ENCODE measurements around the gene SEC16A. TPM values are rescaled to one million over a fixed set of nuclear protein-coding genes. Genes with fewer than 3 reads are reported as not detected.
A peak's percentile ranks its signal among the peaks of the same experiment; 100 is the strongest.

The SEC16A gene
- total and polyA plus RNA-seq, 5 donors from 2014 or later, result 17.7 to 74.4 (median 21.3) TPM

DNA sequence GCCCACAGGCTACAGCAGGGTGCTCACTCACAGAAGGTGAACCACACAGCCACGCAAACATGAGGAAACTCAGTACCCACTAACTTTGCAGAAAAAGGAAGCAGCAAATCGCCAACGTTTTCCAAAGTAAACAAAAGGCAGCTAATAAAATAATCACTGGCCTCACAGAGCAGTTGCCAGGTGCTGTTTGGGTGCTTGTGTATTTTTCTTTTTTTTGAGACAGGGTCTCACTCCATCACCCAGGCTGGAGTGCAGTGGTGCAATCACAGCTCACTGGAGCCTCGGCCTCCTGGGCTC lies 86.7 kb downstream of the SEC16A start:
- no peak overlapping the region for H3K4me3 ChIP-seq (ENCODE audit: low read depth, low read length)
- DNase-seq (no peak), ATAC-seq (ENCODE audit: low read depth in 2 of 2) (no peak)
- Mint-ChIP-seq H3K4me1 (peaks cover 0 to 25% (median 10%) of the 10 kb centered on the region in 4 donors), H3K9me3 (no peaks in the 10 kb centered on the region), H3K27ac (no peak overlapping the region), H3K27me3 (no peaks in the 10 kb centered on the region), H3K36me3 (peaks cover 7% of the 10 kb centered on the region), H3K4me3 (peak overlapping the region in 1 of 4 donors; percentile 32)
- peaks cover 20% of the 10 kb centered on the region for H3K4me1 ChIP-seq (ENCODE audit: control insufficient read depth, insufficient read depth, low read length, poor library complexity, severe bottlenecking)
- H3K27me3 ChIP-seq (ENCODE audit: control insufficient read depth, insufficient read depth, low read length), result no peaks in the 10 kb centered on the region
- no peaks in the 10 kb centered on the region for H3K9me3 ChIP-seq (ENCODE audit: control insufficient read depth in 2 of 2, low read length in 2 of 2)
- peaks cover 46% of the 10 kb centered on the region for H3K36me3 ChIP-seq (ENCODE audit: control insufficient read depth, insufficient read depth, low read length)
- H3K27ac ChIP-seq (ENCODE audit: insufficient read depth, low read length, poor library complexity, severe bottlenecking), result no peak overlapping the region

GRCh38 chr9:136395345-136396218 lies 87.3 kb downstream of the SEC16A start:
- peaks cover 0 to 24% (median 10%) of the 10 kb centered on the region in 4 donors for H3K4me1 Mint-ChIP-seq
- H3K27me3 Mint-ChIP-seq, result no peaks in the 10 kb centered on the region
- Histone ChIP-seq H3K27ac (ENCODE audit: insufficient read depth, low read length, poor library complexity, severe bottlenecking) (no peak overlapping the region), H3K36me3 (ENCODE audit: control insufficient read depth, insufficient read depth, low read length) (peaks cover 48% of the 10 kb centered on the region), H3K27me3 (ENCODE audit: control insufficient read depth, insufficient read depth, low read length) (no peaks in the 10 kb centered on the region), H3K9me3 (ENCODE audit: control insufficient read depth in 2 of 2, low read length in 2 of 2) (no peaks in the 10 kb centered on the region), H3K4me3 (ENCODE audit: low read depth, low read length) (no peak overlapping the region), H3K4me1 (ENCODE audit: control insufficient read depth, insufficient read depth, low read length, poor library complexity, severe bottlenecking) (peaks cover 18% of the 10 kb centered on the region)
- no peak for ATAC-seq (ENCODE audit: low read depth in 2 of 2)
- peak overlapping the region in 1 of 3 donors; percentile 52 for H3K27ac Mint-ChIP-seq
- peak overlapping the region in 2 of 4 donors; percentile 32 to 57 for H3K4me3 Mint-ChIP-seq
- no peak for DNase-seq
- H3K36me3 Mint-ChIP-seq, result peaks cover 9% of the 10 kb centered on the region
- no peaks in the 10 kb centered on the region for H3K9me3 Mint-ChIP-seq

DNA sequence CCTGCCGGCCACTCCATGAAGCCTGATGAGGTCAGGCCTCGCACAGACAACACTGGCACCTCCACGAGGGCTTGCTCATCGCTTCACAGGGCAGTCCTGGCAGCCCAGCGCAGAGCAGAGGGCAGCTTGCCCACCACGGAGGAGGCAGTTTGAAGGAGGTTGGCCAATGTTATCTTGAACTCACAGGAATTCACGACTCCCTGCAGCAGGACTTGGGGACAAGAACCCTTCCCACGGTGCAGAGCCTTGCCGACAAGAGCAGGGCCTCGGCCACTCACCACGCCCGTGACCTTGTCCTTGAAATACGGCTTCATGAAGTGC lies 87.9 kb downstream of the SEC16A start:
- no peak for ATAC-seq (ENCODE audit: low read depth in 2 of 2)
- no peak overlapping the region for H3K27ac ChIP-seq (ENCODE audit: insufficient read depth, low read length, poor library complexity, severe bottlenecking)
- no peak for DNase-seq
- Mint-ChIP-seq H3K4me3 (peak overlapping the region in 1 of 4 donors; percentile 57), H3K4me1 (peaks cover 0 to 20% (median 10%) of the 10 kb centered on the region in 4 donors), H3K27me3 (no peaks in the 10 kb centered on the region), H3K36me3 (peaks cover 10% of the 10 kb centered on the region), H3K27ac (peak overlapping the region in 1 of 3 donors; percentile 52), H3K9me3 (no peaks in the 10 kb centered on the region)
- no peaks in the 10 kb centered on the region for H3K9me3 ChIP-seq (ENCODE audit: control insufficient read depth in 2 of 2, low read length in 2 of 2)
- no peaks in the 10 kb centered on the region for H3K27me3 ChIP-seq (ENCODE audit: control insufficient read depth, insufficient read depth, low read length)
- peaks cover 13% of the 10 kb centered on the region for H3K4me1 ChIP-seq (ENCODE audit: control insufficient read depth, insufficient read depth, low read length, poor library complexity, severe bottlenecking)
- no peak overlapping the region for H3K4me3 ChIP-seq (ENCODE audit: low read depth, low read length)
- peaks cover 50% of the 10 kb centered on the region for H3K36me3 ChIP-seq (ENCODE audit: control insufficient read depth, insufficient read depth, low read length)

DNA sequence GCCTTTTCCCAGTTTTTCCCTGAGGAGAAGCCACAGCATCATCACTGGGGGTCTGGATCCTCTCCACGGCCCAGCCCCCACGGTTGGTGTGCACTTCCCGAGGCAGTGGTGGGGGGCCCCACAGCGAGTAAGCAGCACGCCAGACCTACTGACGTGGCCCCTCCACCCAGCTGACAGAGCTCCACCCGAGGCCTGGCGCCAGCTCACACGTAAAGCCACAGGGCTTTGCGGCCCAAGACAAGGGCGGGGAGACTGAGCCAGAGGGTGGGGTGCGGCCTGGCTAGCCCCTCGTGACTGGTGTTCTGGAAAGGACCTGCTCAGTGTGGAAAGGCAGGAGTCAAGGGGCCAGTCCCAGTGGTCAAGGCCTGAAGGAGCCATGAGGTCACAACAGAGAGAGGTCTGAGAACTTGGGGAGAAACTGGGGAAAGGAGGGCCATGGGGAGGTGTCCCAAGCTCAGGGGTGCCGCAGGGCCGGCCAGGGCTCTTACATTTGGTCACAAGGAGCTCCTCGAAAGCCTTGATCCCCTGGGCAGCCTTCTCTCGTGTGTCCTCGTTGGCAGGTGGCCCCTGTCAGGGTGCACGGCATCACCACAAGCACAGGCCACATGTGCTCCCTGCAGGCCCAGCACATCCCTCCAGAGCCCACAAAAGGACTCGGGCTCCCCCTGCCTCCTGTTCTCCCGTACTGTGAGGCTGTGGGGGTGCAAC lies 88.4 kb downstream of the SEC16A start:
- Histone ChIP-seq H3K27me3 (ENCODE audit: control insufficient read depth, insufficient read depth, low read length) (no peaks in the 10 kb centered on the region), H3K9me3 (ENCODE audit: control insufficient read depth in 2 of 2, low read length in 2 of 2) (no peaks in the 10 kb centered on the region), H3K4me1 (ENCODE audit: control insufficient read depth, insufficient read depth, low read length, poor library complexity, severe bottlenecking) (peaks cover 11% of the 10 kb centered on the region), H3K36me3 (ENCODE audit: control insufficient read depth, insufficient read depth, low read length) (peaks cover 53% of the 10 kb centered on the region), H3K4me3 (ENCODE audit: low read depth, low read length) (no peak overlapping the region), H3K27ac (ENCODE audit: insufficient read depth, low read length, poor library complexity, severe bottlenecking) (no peak overlapping the region)
- H3K27me3 Mint-ChIP-seq, result no peaks in the 10 kb centered on the region
- H3K4me3 Mint-ChIP-seq, result no peak overlapping the region
- no peak for ATAC-seq (ENCODE audit: low read depth in 2 of 2)
- peaks cover 0 to 20% (median 10%) of the 10 kb centered on the region in 4 donors for H3K4me1 Mint-ChIP-seq
- H3K36me3 Mint-ChIP-seq, result peaks cover 13% of the 10 kb centered on the region
- H3K9me3 Mint-ChIP-seq, result no peaks in the 10 kb centered on the region
- H3K27ac Mint-ChIP-seq, result no peak overlapping the region
- no peak for DNase-seq

GRCh38 chr9:136393531-136393930 lies 89.3 kb downstream of the SEC16A start:
- no peak overlapping the region for H3K27ac Mint-ChIP-seq
- peaks cover 14% of the 10 kb centered on the region for H3K36me3 Mint-ChIP-seq
- peaks cover 0 to 11% (median 2%) of the 10 kb centered on the region in 4 donors for H3K4me1 Mint-ChIP-seq
- Histone ChIP-seq H3K27ac (ENCODE audit: insufficient read depth, low read length, poor library complexity, severe bottlenecking) (no peak overlapping the region), H3K27me3 (ENCODE audit: control insufficient read depth, insufficient read depth, low read length) (no peaks in the 10 kb centered on the region), H3K4me3 (ENCODE audit: low read depth, low read length) (no peak overlapping the region), H3K4me1 (ENCODE audit: control insufficient read depth, insufficient read depth, low read length, poor library complexity, severe bottlenecking) (peaks cover 2% of the 10 kb centered on the region), H3K36me3 (ENCODE audit: control insufficient read depth, insufficient read depth, low read length) (peaks cover 56% of the 10 kb centered on the region), H3K9me3 (ENCODE audit: control insufficient read depth in 2 of 2, low read length in 2 of 2) (no peaks in the 10 kb centered on the region)
- no peaks in the 10 kb centered on the region for H3K9me3 Mint-ChIP-seq
- H3K27me3 Mint-ChIP-seq, result no peaks in the 10 kb centered on the region
- no peak for DNase-seq
- ATAC-seq (ENCODE audit: low read depth in 2 of 2), result no peak
- H3K4me3 Mint-ChIP-seq, result no peak overlapping the region

GRCh38 chr9:136392538-136393449 lies 90.0 kb downstream of the SEC16A start:
- no peaks in the 10 kb centered on the region for H3K9me3 ChIP-seq (ENCODE audit: control insufficient read depth in 2 of 2, low read length in 2 of 2)
- Mint-ChIP-seq H3K36me3 (peaks cover 16% of the 10 kb centered on the region), H3K27me3 (no peaks in the 10 kb centered on the region)

DNA sequence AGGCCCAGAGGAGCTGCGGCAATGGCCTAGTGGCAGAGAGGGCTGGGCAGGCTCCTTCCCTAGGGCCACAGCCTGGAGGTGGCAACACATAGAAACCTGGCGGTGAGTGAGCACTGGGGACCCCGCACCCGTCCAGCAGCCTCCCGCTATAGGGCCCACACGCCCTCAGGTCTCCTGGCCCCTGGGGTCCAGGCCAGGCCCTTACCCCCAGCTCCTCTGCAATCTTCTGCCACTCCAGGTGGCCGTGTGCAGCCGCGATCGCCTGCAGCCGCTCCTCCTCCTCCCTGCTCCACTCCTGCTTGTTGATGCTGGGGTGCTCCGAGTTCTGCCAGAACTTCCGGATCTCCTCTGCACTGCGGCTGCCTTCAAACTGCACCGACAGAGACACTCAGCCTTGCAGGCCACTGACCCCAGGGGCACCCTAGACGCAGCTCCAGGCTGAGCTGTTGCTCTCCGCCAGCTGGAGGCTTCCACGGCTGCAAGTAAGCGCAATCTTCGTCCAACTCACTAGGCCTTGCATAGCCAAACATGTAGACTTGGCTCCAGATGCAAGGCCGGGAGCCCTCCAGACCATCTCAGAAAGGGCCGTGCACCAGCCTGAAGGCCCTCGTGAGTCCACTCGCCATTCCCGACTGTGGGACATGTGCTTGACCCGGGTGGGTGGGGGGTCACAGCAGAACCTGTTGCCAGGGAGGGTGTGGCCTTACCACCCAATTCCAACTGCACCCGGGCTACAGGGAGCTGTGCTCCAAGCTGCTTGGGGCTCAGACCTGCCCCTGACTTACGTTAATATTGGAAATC lies 90.9 kb downstream of the SEC16A start:
- Histone ChIP-seq H3K27me3 (ENCODE audit: control insufficient read depth, insufficient read depth, low read length) (no peaks in the 10 kb centered on the region), H3K36me3 (ENCODE audit: control insufficient read depth, insufficient read depth, low read length) (peaks cover 60% of the 10 kb centered on the region), H3K4me1 (ENCODE audit: control insufficient read depth, insufficient read depth, low read length, poor library complexity, severe bottlenecking) (no peaks in the 10 kb centered on the region), H3K27ac (ENCODE audit: insufficient read depth, low read length, poor library complexity, severe bottlenecking) (no peak overlapping the region), H3K4me3 (ENCODE audit: low read depth, low read length) (no peak overlapping the region), H3K9me3 (ENCODE audit: control insufficient read depth in 2 of 2, low read length in 2 of 2) (no peaks in the 10 kb centered on the region)
- Mint-ChIP-seq H3K4me1 (peaks cover 0 to 4% (median 2%) of the 10 kb centered on the region in 4 donors), H3K27me3 (no peaks in the 10 kb centered on the region), H3K9me3 (no peaks in the 10 kb centered on the region), H3K36me3 (peaks cover 21% of the 10 kb centered on the region), H3K4me3 (peak overlapping the region in 1 of 4 donors; percentile 74), H3K27ac (no peak overlapping the region)
- no peak for DNase-seq
- ATAC-seq (ENCODE audit: low read depth in 2 of 2), result no peak

More at GRCh38 chr9:136392538-136393449, 90.0 kb downstream of the SEC16A start:
- H3K9me3 Mint-ChIP-seq, result no peaks in the 10 kb centered on the region
- H3K27me3 ChIP-seq (ENCODE audit: control insufficient read depth, insufficient read depth, low read length), result no peaks in the 10 kb centered on the region
- H3K4me3 ChIP-seq (ENCODE audit: low read depth, low read length), result no peak overlapping the region
- no peaks in the 10 kb centered on the region for H3K4me1 ChIP-seq (ENCODE audit: control insufficient read depth, insufficient read depth, low read length, poor library complexity, severe bottlenecking)
- H3K36me3 ChIP-seq (ENCODE audit: control insufficient read depth, insufficient read depth, low read length), result peaks cover 58% of the 10 kb centered on the region
- ATAC-seq (ENCODE audit: low read depth in 2 of 2), result no peak
- DNase-seq, result no peak
- H3K27ac ChIP-seq (ENCODE audit: insufficient read depth, low read length, poor library complexity, severe bottlenecking), result no peak overlapping the region
- no peak overlapping the region for H3K27ac Mint-ChIP-seq
- no peak overlapping the region for H3K4me3 Mint-ChIP-seq
- peaks cover 0 to 5% (median 2%) of the 10 kb centered on the region in 4 donors for H3K4me1 Mint-ChIP-seq

Measured in CD4-positive, CD25-positive, alpha-beta regulatory T cell (primary cell).